CD4-positive, alpha-beta memory T cell (primary cell): Measurements from ENCODE around the gene MAP2K7. TPM values are rescaled to one million over a fixed set of nuclear protein-coding genes. Genes with fewer than 3 reads are reported as not detected.
A peak's percentile ranks its signal among the peaks of the same experiment; 100 is the strongest.

ENCODE experiments used
- CTCF ChIA-PET: fragments of 350-600 bp; sonication (Branson Sonifier 250); formaldehyde crosslinking; loops from one replicate; lab custom pipeline; 2021; ENCODE audit warnings: inconsistent platforms; ENCODE audit not compliant: partially characterized antibody; lab: Charles Lee
- POLR2A ChIA-PET: fragments of 350-600 bp; sonication (Branson Sonifier 250); formaldehyde crosslinking; loops from one replicate; lab custom pipeline; 2021; ENCODE audit not compliant: partially characterized antibody; lab: Charles Lee
- DNase-seq, 5 donors: peaks; one replicate each; pipeline versions ENCODE4 v3.0.0 to v3.0.0-alpha.2; 2020 to 2022; ENCODE audit warnings: mixed read lengths in 1 of 5
- H3K27ac ChIP-seq: one replicate; pipeline ENCODE4 v1.7.0; 2013; ENCODE audit warnings: low read depth, low read length
- H3K27me3 ChIP-seq: 2 replicates; pipeline ENCODE4 v1.7.0; 2013; ENCODE audit warnings: mild to moderate bottlenecking, low read length, moderate library complexity; ENCODE audit not compliant: insufficient read depth
- H3K36me3 ChIP-seq: 2 replicates; pipeline ENCODE4 v1.7.0; 2013; ENCODE audit warnings: mild to moderate bottlenecking, low read length, moderate library complexity; ENCODE audit not compliant: insufficient read depth
- H3K4me1 ChIP-seq: 2 replicates; pipeline ENCODE4 v1.7.0; 2013; ENCODE audit warnings: mild to moderate bottlenecking, low read length, moderate library complexity; ENCODE audit not compliant: insufficient read depth
- H3K4me3 ChIP-seq, 2 donors: one replicate each; pipeline ENCODE4 v1.7.0; 2013; ENCODE audit warnings: low read length in 2 of 2, mild to moderate bottlenecking in 1 of 2
- H3K9me3 ChIP-seq, 2 donors: one replicate each; pipeline ENCODE4 v1.7.0; 2013; ENCODE audit warnings: low read length in 2 of 2, control low read depth in 1 of 2; ENCODE audit not compliant: control insufficient read depth in 1 of 2
- H3K27ac Mint-ChIP-seq, 7 donors: one replicate each; pipeline ENCODE4 v1.8.0; 2020 to 2021; ENCODE audit warnings: mixed read lengths in 7 of 7, mild to moderate bottlenecking in 6 of 7, inconsistent platforms in 3 of 7, moderate library complexity in 3 of 7
- H3K27me3 Mint-ChIP-seq, 2 donors: one replicate each; pipeline ENCODE4 v1.8.0; 2020 to 2021; ENCODE audit warnings: mixed read lengths in 2 of 2
- H3K36me3 Mint-ChIP-seq, 2 donors: one replicate each; pipeline ENCODE4 v1.8.0; 2020 to 2021; ENCODE audit warnings: mixed read lengths in 2 of 2, inconsistent platforms in 1 of 2, mild to moderate bottlenecking in 1 of 2
- H3K4me1 Mint-ChIP-seq, 4 donors: one replicate each; pipeline ENCODE4 v1.8.0; 2020 to 2021; ENCODE audit warnings: mixed read lengths in 4 of 4, mild to moderate bottlenecking in 1 of 4
- H3K4me3 Mint-ChIP-seq, 8 donors: one replicate each; pipeline ENCODE4 v1.8.0; 2020 to 2021; ENCODE audit warnings: mixed read lengths in 8 of 8, mild to moderate bottlenecking in 7 of 8, moderate library complexity in 6 of 8, inconsistent platforms in 3 of 8
- H3K9me3 Mint-ChIP-seq, 8 donors: one replicate each; pipeline ENCODE4 v1.8.0; 2020 to 2021; ENCODE audit warnings: mixed read lengths in 8 of 8, mild to moderate bottlenecking in 5 of 8, inconsistent platforms in 3 of 8, moderate library complexity in 1 of 8
- intact Hi-C: fragments of 100-400 bp; cut with micrococcal nuclease; formaldehyde crosslinking; loops from one replicate; pipeline ENCODE4 v1.15.1; 2023
- polyA plus RNA-seq, 2 donors: library from polyadenylated mRNA; unstranded; fragments of 300-500 nt; fragmentation: Illumina TruSeq; gene quantifications; one replicate each; pipeline ENCODE4 v1.2.3, GENCODE V29; 2021
- total RNA-seq, 2 experiments: library from RNA; stranded (reverse); gene quantifications; one replicate each; pipeline ENCODE4 v1.2.3, GENCODE V29; 2021

The MAP2K7 gene
- total and polyA plus RNA-seq, 4 experiments from 2014 or later = 0.57 to 62.5 (median 31.1) TPM

- Histone ChIP-seq H3K36me3 (peaks cover under 1% of the 10 kb centered on the region), H3K27me3 (no peaks in the 10 kb centered on the region), H3K4me3 (no peak overlapping the region), H3K9me3 (no peaks in the 10 kb centered on the region), H3K4me1 (peaks cover 24% of the 10 kb centered on the region), H3K27ac (no peak overlapping the region)
- Mint-ChIP-seq H3K4me1 (peaks cover 15 to 32% (median 22%) of the 10 kb centered on the region in 4 donors), H3K36me3 (peaks cover 0 to 17% of the 10 kb centered on the region in 2 donors), H3K9me3 (peaks cover 0 to 5% (median 1%) of the 10 kb centered on the region in 8 donors), H3K4me3 (no peak overlapping the region), H3K27me3 (peaks cover 2 to 5% of the 10 kb centered on the region in 2 donors), H3K27ac (no peak overlapping the region)
- intact Hi-C loops = no loop called here
- no peak for DNase-seq
- ChIA-PET CTCF (interaction anchor here (2.6 to 4.0 kb wide), 2 partner anchors 32 to 43 kb away, joined by 10 to 33 read pairs; partner anchors contain the start of gene TIMM44), POLR2A (interaction anchor here (1.1 to 1.8 kb wide), 2 partner anchors 32 to 43 kb away, joined by 3 to 5 read pairs; partner anchors contain the start of gene TIMM44)
Measured at GRCh38 chr19:7900931-7901330, 2.7 kb upstream of the MAP2K7 start.

DNA sequence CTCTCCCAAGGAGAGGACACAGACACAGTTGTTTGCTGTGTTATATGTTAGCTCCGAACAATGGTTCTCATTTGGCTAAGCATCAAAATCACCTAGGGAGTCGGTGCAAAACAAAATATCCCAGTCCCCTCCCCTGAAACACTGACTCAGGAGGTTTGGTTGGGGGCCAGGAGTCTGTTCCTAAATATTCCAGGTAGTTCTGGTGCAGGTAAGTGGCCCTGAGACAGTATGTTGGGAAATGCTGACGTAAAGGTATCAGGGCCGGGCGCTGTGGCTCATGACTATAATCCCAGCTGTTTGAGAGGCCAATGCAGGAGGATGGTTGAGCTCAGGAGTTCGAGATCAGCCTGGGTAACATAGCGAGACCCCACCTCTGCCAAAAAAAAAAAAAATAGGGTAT is 2.3 kb upstream of the MAP2K7 start:
- ChIA-PET POLR2A (interaction anchor here (1.1 kb wide), 1 partner anchor 32 kb away, joined by 3 read pairs; no protein-coding TSS in a partner anchor), CTCF (interaction anchor here (2.6 to 4.0 kb wide), 2 partner anchors 32 to 43 kb away, joined by 10 to 33 read pairs; partner anchors contain the start of gene TIMM44)
- peaks cover 0 to 18% of the 10 kb centered on the region in 2 donors for H3K36me3 Mint-ChIP-seq
- H3K4me3 ChIP-seq = no peak overlapping the region
- H3K9me3 ChIP-seq = no peaks in the 10 kb centered on the region
- no peaks in the 10 kb centered on the region for H3K27me3 ChIP-seq
- H3K4me1 Mint-ChIP-seq = peaks cover 15 to 36% (median 24%) of the 10 kb centered on the region in 4 donors
- peaks cover 0 to 5% (median 1%) of the 10 kb centered on the region in 8 donors for H3K9me3 Mint-ChIP-seq
- peaks cover 2 to 5% of the 10 kb centered on the region in 2 donors for H3K27me3 Mint-ChIP-seq
- H3K4me1 ChIP-seq = peaks cover 27% of the 10 kb centered on the region
- intact Hi-C loops = no loop called here
- no peak overlapping the region for H3K4me3 Mint-ChIP-seq
- no peak for DNase-seq
- no peak overlapping the region for H3K27ac ChIP-seq
- peaks cover 5% of the 10 kb centered on the region for H3K36me3 ChIP-seq
- H3K27ac Mint-ChIP-seq = no peak overlapping the region

GRCh38 chr19:7902796-7903243 is 857 bp upstream of the MAP2K7 start:
- intact Hi-C loops = loop anchor here (1.0 kb wide), 4 partner anchors 17 to 73 kb away; partner anchors contain the start of genes EVI5L, SNAPC2 and TIMM44
- Histone ChIP-seq H3K27ac (peak overlapping the region; percentile 83), H3K9me3 (no peaks in the 10 kb centered on the region), H3K4me1 (peaks cover 32% of the 10 kb centered on the region), H3K4me3 (peak overlapping the region; percentile 57 to 96), H3K27me3 (no peaks in the 10 kb centered on the region), H3K36me3 (peaks cover 5% of the 10 kb centered on the region)
- Mint-ChIP-seq H3K27ac (peak overlapping the region; percentile 85 to 100 (median 97)), H3K36me3 (peaks cover 0 to 18% of the 10 kb centered on the region in 2 donors), H3K27me3 (peaks cover 2 to 5% of the 10 kb centered on the region in 2 donors), H3K4me3 (peak overlapping the region; percentile 83 to 99 (median 90)), H3K4me1 (peaks cover 15 to 37% (median 26%) of the 10 kb centered on the region in 4 donors), H3K9me3 (peaks cover 0 to 5% (median 1%) of the 10 kb centered on the region in 8 donors)
- CTCF ChIA-PET = interaction anchor here (1.1 to 4.0 kb wide), 7 partner anchors 15 to 50 kb away, joined by 3 to 33 read pairs (median 8); partner anchors contain the start of genes SNAPC2 and TIMM44
- POLR2A ChIA-PET = interaction anchor here (1.0 to 2.5 kb wide), 11 partner anchors 10 to 834 kb away, joined by 3 to 82 read pairs (median 5); partner anchors contain the start of genes ELAVL1, SNAPC2, TGFBR3L and TIMM44
- DNase-seq = no peak

GRCh38 chr19:7904074-7905020 is 670 bp downstream of the MAP2K7 start:
- peaks cover 15 to 37% (median 26%) of the 10 kb centered on the region in 4 donors for H3K4me1 Mint-ChIP-seq
- peak overlapping the region; percentile 83 for H3K27ac ChIP-seq
- H3K4me3 ChIP-seq = peak overlapping the region; percentile 61 to 96
- DNase-seq = peak; percentile 80 to 93 (median 81)
- H3K9me3 ChIP-seq = no peaks in the 10 kb centered on the region
- H3K4me1 ChIP-seq = peaks cover 32% of the 10 kb centered on the region
- intact Hi-C loops = no loop called here
- peaks cover 0 to 5% (median 1%) of the 10 kb centered on the region in 8 donors for H3K9me3 Mint-ChIP-seq
- ChIA-PET CTCF (interaction anchor here (0.6 to 4.0 kb wide), 11 partner anchors 14 to 262 kb away, joined by 3 to 33 read pairs (median 3); partner anchors contain the start of genes SNAPC2 and TIMM44), POLR2A (interaction anchor here (0.6 to 2.5 kb wide), 14 partner anchors 9 to 835 kb away, joined by 3 to 82 read pairs (median 4); partner anchors contain the start of genes ELAVL1, SNAPC2, TGFBR3L and TIMM44)
- H3K27me3 ChIP-seq = no peaks in the 10 kb centered on the region
- peaks cover 2 to 4% of the 10 kb centered on the region in 2 donors for H3K27me3 Mint-ChIP-seq
- H3K36me3 Mint-ChIP-seq = peaks cover 0 to 18% of the 10 kb centered on the region in 2 donors
- peak overlapping the region; percentile 74 to 99 (median 88) for H3K4me3 Mint-ChIP-seq
- H3K27ac Mint-ChIP-seq = peak overlapping the region; percentile 89 to 97 (median 94)
- peaks cover 5% of the 10 kb centered on the region for H3K36me3 ChIP-seq

DNA sequence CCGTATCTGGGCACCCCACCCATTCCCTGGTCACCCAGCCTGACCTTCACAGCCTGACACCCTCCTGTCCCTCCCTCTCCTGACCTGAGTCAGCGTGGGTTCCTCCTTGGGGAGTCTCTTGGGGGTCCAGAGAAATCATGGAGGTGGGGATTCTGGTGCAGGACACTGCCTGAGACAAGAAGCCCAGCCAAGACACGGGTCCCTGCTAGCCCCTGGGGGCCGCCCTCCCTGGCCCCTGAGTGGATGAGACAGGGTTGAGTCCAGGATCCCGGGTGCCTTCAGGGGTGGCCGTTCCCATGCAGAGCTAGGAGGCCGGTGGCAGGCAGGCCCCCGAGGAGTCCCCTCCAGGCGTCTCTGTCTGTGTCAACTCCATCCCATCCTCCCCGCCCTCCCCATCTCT is 1.6 kb downstream of the MAP2K7 start:
- peaks cover 32% of the 10 kb centered on the region for H3K4me1 ChIP-seq
- H3K9me3 ChIP-seq = no peaks in the 10 kb centered on the region
- POLR2A ChIA-PET = interaction anchor here (1.4 kb wide), 1 partner anchor 15 kb away, joined by 3 read pairs; the partner anchor contains the start of gene SNAPC2
- Mint-ChIP-seq H3K4me3 (peak overlapping the region; percentile 74 to 90 (median 86)), H3K9me3 (peaks cover 0 to 5% (median 1%) of the 10 kb centered on the region in 8 donors), H3K27ac (peak overlapping the region; percentile 89 to 97 (median 94)), H3K36me3 (peaks cover 0 to 18% of the 10 kb centered on the region in 2 donors), H3K4me1 (peaks cover 15 to 37% (median 26%) of the 10 kb centered on the region in 4 donors), H3K27me3 (peaks cover 2 to 3% of the 10 kb centered on the region in 2 donors)
- CTCF ChIA-PET = interaction anchor here (0.6 kb wide), 1 partner anchor 12 kb away, joined by 3 read pairs; no protein-coding TSS in a partner anchor
- H3K27ac ChIP-seq = peak overlapping the region; percentile 83
- no peaks in the 10 kb centered on the region for H3K27me3 ChIP-seq
- peak overlapping the region in 1 of 2 donors; percentile 61 for H3K4me3 ChIP-seq
- no peak for DNase-seq
- intact Hi-C loops = no loop called here
- peaks cover 9% of the 10 kb centered on the region for H3K36me3 ChIP-seq

DNA sequence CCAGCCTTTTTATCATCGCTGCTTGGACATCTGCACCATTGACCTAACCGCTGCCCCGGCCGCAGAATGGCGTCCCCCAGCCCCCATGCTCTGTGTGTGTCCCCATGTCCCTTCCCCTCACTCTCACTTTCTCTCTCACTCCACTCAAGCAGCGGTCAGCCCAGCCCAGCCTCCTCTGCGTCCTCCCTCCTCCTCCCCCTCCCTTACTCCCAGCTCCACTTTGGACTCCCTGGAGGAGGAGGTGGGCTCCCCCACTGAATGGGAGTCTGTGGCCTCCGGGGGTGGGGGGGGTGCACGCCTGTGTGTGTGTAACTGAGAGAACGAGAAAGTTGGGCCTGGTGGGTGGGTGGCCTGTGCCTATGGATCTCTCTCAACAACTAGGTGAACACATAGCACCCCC is 2.2 kb downstream of the MAP2K7 start:
- Histone ChIP-seq H3K4me3 (no peak overlapping the region), H3K27ac (no peak overlapping the region), H3K4me1 (peaks cover 32% of the 10 kb centered on the region), H3K36me3 (peaks cover 12% of the 10 kb centered on the region), H3K9me3 (no peaks in the 10 kb centered on the region), H3K27me3 (no peaks in the 10 kb centered on the region)
- H3K27me3 Mint-ChIP-seq = peaks cover 2 to 3% of the 10 kb centered on the region in 2 donors
- H3K9me3 Mint-ChIP-seq = peaks cover 0 to 5% (median 1%) of the 10 kb centered on the region in 8 donors
- POLR2A ChIA-PET = interaction anchor here (1.4 kb wide), 1 partner anchor 14 kb away, joined by 3 read pairs; the partner anchor contains the start of gene SNAPC2
- intact Hi-C loops = no loop called here
- peak overlapping the region in 5 of 7 donors; percentile 57 to 97 (median 87) for H3K27ac Mint-ChIP-seq
- peak overlapping the region in 6 of 8 donors; percentile 48 to 85 (median 78) for H3K4me3 Mint-ChIP-seq
- peaks cover 15 to 37% (median 26%) of the 10 kb centered on the region in 4 donors for H3K4me1 Mint-ChIP-seq
- peaks cover 4 to 22% of the 10 kb centered on the region in 2 donors for H3K36me3 Mint-ChIP-seq
- CTCF ChIA-PET = interaction anchor here (0.6 to 1.0 kb wide), 2 partner anchors 12 to 23 kb away, joined by 3 to 4 read pairs; no protein-coding TSS in a partner anchor
- DNase-seq = no peak
